Endothelial cell (in vitro differentiated cells): ENCODE results near the gene LDLRAD2. TPM values are rescaled to one million over a fixed set of nuclear protein-coding genes. Genes with fewer than 3 reads are reported as not detected.
A peak's percentile ranks its signal among the peaks of the same experiment; 100 is the strongest.
"Not testable (repeated sequence)": the region's sequence is repeated elsewhere in the genome, so short reads cannot be mapped to it uniquely, and the experiment has no call there.

Experiments
- DNase-seq: peaks from one replicate; pipeline ENCODE4 v3.0.0; 2021; ENCODE audit warnings: low spot score
- H3K27ac Mint-ChIP-seq: one replicate; pipeline ENCODE4 v1.8.0; 2021; ENCODE audit warnings: mixed read lengths, inconsistent platforms; ENCODE audit not compliant: unreplicated experiment
- H3K27me3 Mint-ChIP-seq: one replicate; pipeline ENCODE4 v1.8.0; 2021; ENCODE audit warnings: mild to moderate bottlenecking, moderate library complexity, mixed read lengths, inconsistent platforms; ENCODE audit not compliant: unreplicated experiment
- H3K36me3 Mint-ChIP-seq: one replicate; pipeline ENCODE4 v1.8.0; 2021; ENCODE audit warnings: mild to moderate bottlenecking, low read depth, mixed read lengths, inconsistent platforms; ENCODE audit not compliant: unreplicated experiment
- H3K4me1 Mint-ChIP-seq: one replicate; pipeline ENCODE4 v1.8.0; 2021; ENCODE audit warnings: mild to moderate bottlenecking, mixed read lengths, inconsistent platforms; ENCODE audit not compliant: unreplicated experiment
- H3K4me3 Mint-ChIP-seq: one replicate; pipeline ENCODE4 v1.8.0; 2021; ENCODE audit warnings: mild to moderate bottlenecking, mixed read lengths, inconsistent platforms; ENCODE audit not compliant: unreplicated experiment
- H3K9me3 Mint-ChIP-seq: one replicate; pipeline ENCODE4 v1.8.0; 2021; ENCODE audit warnings: mixed read lengths, inconsistent platforms; ENCODE audit not compliant: unreplicated experiment
- total RNA-seq: library from RNA; stranded (reverse); fragmentation: NEBNext Ultra II Directional; extraction: Animal tissue kit (Norgen Biotek cat#: 25700); gene quantifications from one replicate; pipeline ENCODE4 v1.2.1, GENCODE V29; 2021; ENCODE audit not compliant: unreplicated experiment
- TF ChIP-seq, protein P1 (sequence below): fragments of 200-600 bp; sonication (generic); IDR thresholded peaks from one replicate; pipeline ENCODE4 v1.5.0; 2021; ENCODE audit warnings: antibody characterized with exemption; ENCODE audit not compliant: unreplicated experiment

The LDLRAD2 gene
- total RNA-seq, 1 donor from 2014 or later, result 1.3 TPM

GRCh38 chr1:21775985-21776562 is 36.0 kb upstream of the LDLRAD2 start:
- H3K27ac Mint-ChIP-seq, result no peak overlapping the region

DNA sequence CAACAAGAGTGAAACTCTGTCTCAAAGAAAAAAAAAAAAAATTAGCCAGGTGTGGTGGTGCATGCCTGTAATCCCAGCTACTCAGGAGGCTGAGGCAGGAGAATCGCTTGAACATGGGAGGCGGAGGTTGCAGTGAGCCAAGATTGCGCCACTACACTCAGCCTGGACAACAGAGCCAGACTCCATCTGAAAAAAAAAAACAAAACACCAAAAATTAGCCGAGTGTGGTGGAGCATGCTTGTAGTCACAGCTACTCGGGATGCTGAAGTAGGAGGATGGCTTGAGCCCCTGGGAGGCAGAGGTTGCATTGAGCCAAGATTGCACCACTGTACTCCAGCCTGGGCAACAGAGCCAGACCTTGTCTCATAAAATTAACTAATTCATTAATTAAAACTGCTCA is 35.1 kb upstream of the LDLRAD2 start:
- H3K9me3 Mint-ChIP-seq, H3K27ac Mint-ChIP-seq, DNase-seq, H3K27me3 Mint-ChIP-seq, H3K4me3 Mint-ChIP-seq, H3K36me3 Mint-ChIP-seq: not testable (repeated sequence)
- H3K4me1 Mint-ChIP-seq, result peaks cover 16% of the 10 kb centered on the region

More at GRCh38 chr1:21775985-21776562, 36.0 kb upstream of the LDLRAD2 start:
- Mint-ChIP-seq H3K9me3 (no peaks in the 10 kb centered on the region), H3K4me3 (no peak overlapping the region), H3K36me3 (no peaks in the 10 kb centered on the region), H3K4me1 (peaks cover 13% of the 10 kb centered on the region), H3K27me3 (no peaks in the 10 kb centered on the region)
- DNase-seq, result no peak
- TF ChIP-seq, protein P1, sequence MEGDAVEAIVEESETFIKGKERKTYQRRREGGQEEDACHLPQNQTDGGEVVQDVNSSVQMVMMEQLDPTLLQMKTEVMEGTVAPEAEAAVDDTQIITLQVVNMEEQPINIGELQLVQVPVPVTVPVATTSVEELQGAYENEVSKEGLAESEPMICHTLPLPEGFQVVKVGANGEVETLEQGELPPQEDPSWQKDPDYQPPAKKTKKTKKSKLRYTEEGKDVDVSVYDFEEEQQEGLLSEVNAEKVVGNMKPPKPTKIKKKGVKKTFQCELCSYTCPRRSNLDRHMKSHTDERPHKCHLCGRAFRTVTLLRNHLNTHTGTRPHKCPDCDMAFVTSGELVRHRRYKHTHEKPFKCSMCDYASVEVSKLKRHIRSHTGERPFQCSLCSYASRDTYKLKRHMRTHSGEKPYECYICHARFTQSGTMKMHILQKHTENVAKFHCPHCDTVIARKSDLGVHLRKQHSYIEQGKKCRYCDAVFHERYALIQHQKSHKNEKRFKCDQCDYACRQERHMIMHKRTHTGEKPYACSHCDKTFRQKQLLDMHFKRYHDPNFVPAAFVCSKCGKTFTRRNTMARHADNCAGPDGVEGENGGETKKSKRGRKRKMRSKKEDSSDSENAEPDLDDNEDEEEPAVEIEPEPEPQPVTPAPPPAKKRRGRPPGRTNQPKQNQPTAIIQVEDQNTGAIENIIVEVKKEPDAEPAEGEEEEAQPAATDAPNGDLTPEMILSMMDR, result no peak

GRCh38 chr1:21778405-21778727 is 33.7 kb upstream of the LDLRAD2 start:
- DNase-seq, result no peak

DNA sequence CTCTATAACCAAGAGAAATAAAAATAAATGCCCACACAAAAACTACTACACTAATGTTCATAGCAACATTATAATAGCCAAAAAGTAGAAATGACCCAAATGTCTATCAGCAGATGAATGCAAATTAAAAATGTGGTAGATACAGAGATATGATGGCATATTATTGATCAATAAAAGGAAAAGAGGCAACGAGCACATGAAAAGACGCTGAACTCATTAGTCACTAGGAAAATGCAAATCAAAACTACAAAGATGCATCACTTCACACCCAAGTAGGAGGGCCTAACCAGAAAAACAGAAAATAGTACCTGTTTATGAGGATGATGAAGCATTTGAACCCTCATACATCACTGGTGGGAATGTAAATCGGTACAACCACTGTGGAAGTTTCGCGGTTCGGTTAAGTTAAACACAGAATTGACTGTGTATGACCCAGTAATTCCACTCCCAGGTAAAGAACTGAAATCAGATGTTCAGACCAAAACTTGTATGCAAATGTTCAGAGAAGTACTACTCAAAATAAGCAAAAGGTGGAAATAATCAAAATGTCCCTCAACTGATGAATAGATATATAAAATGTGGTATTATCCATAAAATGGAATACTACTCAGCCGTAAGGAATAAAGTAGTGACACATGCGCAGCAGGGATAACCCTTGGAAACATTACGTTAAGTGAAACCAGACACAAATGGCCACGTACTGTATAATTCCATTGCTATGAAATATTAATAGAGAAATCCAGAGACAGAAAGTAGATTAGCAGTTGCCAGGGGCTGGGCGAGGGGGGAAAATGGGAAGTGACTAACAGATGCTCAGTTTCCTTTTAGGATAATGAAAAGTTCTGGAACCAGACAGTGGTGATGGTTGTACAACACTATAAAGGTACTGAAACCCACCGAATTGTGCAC is 32.2 kb upstream of the LDLRAD2 start:
- Mint-ChIP-seq H3K9me3 (no peaks in the 10 kb centered on the region), H3K36me3 (peaks cover 7% of the 10 kb centered on the region), H3K27me3 (no peaks in the 10 kb centered on the region), H3K27ac (peak overlapping the region; percentile 53), H3K4me1 (peaks cover 18% of the 10 kb centered on the region), H3K4me3 (peak overlapping the region; percentile 56)
- TF ChIP-seq, protein P1, result no peak
- no peak for DNase-seq

More at GRCh38 chr1:21778405-21778727, 33.7 kb upstream of the LDLRAD2 start:
- Mint-ChIP-seq H3K4me3 (no peak overlapping the region), H3K27me3 (no peaks in the 10 kb centered on the region), H3K27ac (no peak overlapping the region), H3K9me3 (no peaks in the 10 kb centered on the region), H3K4me1 (peaks cover 18% of the 10 kb centered on the region), H3K36me3 (peaks cover 7% of the 10 kb centered on the region)
- TF ChIP-seq, protein P1, result no peak

DNA sequence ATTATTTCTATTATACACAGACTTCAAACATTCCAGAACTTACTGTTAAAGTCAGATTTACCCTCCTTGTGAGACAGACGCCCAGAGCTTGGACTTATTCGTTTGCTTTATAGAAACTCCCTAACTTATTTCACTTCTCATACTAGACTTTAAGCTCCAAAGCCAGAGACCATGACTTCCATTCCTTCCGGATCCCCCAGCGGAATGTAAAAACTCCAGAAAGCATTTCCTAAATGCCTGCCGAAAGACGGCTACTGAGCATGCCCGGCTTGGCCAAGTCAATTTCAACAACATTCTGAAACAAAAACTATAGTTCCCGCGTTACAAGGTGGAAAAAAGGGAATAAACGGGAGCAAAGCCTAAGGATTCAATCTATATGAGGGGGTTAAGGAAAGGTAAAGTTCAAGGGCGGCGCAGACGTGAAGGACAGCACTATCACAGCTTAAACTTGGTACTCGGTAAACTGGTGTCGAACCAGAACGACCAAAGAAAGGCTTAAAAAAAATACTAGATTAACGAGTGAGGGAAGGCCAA is 30.2 kb upstream of the LDLRAD2 start:
- H3K27me3 Mint-ChIP-seq, result no peaks in the 10 kb centered on the region
- peaks cover 17% of the 10 kb centered on the region for H3K4me1 Mint-ChIP-seq
- H3K4me3 Mint-ChIP-seq, result peak overlapping the region; percentile 95
- peak; percentile 30 for DNase-seq
- TF ChIP-seq, protein P1, result no peak
- peak overlapping the region; percentile 90 for H3K27ac Mint-ChIP-seq
- peaks cover 10% of the 10 kb centered on the region for H3K36me3 Mint-ChIP-seq
- no peaks in the 10 kb centered on the region for H3K9me3 Mint-ChIP-seq
